GM19438 (cell line): ENCODE results near the gene FMNL2.

Experiments used
- ATAC-seq: cut with Tn5 transposase; IDR thresholded peaks from one replicate; pipeline ENCODE4 v1.9.1; 2021; ENCODE audit warnings: low read depth; ENCODE audit not compliant: unreplicated experiment

Gene FMNL2

GRCh38 chr2:152337511-152337903 is 2.5 kb downstream of the FMNL2 start:
- no peak for ATAC-seq

- no peak for ATAC-seq
Measured at GRCh38 chr2:152339556-152340286, 4.7 kb downstream of the FMNL2 start.

- ATAC-seq = no peak
Measured at GRCh38 chr2:152342259-152343046, 7.5 kb downstream of the FMNL2 start.

- no peak for ATAC-seq
Measured at GRCh38 chr2:152343426-152343825, 8.5 kb downstream of the FMNL2 start.

- ATAC-seq = no peak
Measured at GRCh38 chr2:152344579-152345195, 9.7 kb downstream of the FMNL2 start.

- ATAC-seq = no peak
Measured at GRCh38 chr2:152347076-152347475, 12.1 kb downstream of the FMNL2 start.

- no peak for ATAC-seq
Measured at GRCh38 chr2:152348388-152348787, 13.4 kb downstream of the FMNL2 start.

- ATAC-seq = no peak
Measured at GRCh38 chr2:152349416-152349815, 14.4 kb downstream of the FMNL2 start.

- no peak for ATAC-seq
Measured at GRCh38 chr2:152350155-152350679, 15.2 kb downstream of the FMNL2 start.

GRCh38 chr2:152352616-152353015 is 17.6 kb downstream of the FMNL2 start:
- no peak for ATAC-seq

GRCh38 chr2:152353364-152353763 is 18.4 kb downstream of the FMNL2 start:
- no peak for ATAC-seq

- ATAC-seq = no peak
Measured at GRCh38 chr2:152354069-152354755, 19.2 kb downstream of the FMNL2 start.

GRCh38 chr2:152354909-152355308 is 19.9 kb downstream of the FMNL2 start:
- ATAC-seq = no peak

GRCh38 chr2:152355409-152355831 is 20.4 kb downstream of the FMNL2 start:
- ATAC-seq = no peak

GRCh38 chr2:152359573-152360363 is 24.8 kb downstream of the FMNL2 start:
- no peak for ATAC-seq

GRCh38 chr2:152363936-152364335 is 29.0 kb downstream of the FMNL2 start:
- ATAC-seq = no peak

- ATAC-seq = peak; percentile 82
Measured at GRCh38 chr2:152367547-152368390, 32.8 kb downstream of the FMNL2 start.

- no peak for ATAC-seq
Measured at GRCh38 chr2:152369176-152369860, 34.3 kb downstream of the FMNL2 start.
